Measurements from ENCODE around the gene ZNF3. TPM values are rescaled to one million over a fixed set of nuclear protein-coding genes. Genes with fewer than 3 reads are reported as not detected.

Gene ZNF3
- total RNA-seq, 4 donors from 2014 or later, result 16.4 to 25.9 (median 20.8) TPM

- WGBS, 2 donors, result 92 to 95% methylated on average over 4 of the region's 4 CpGs
- DNase-seq (ENCODE audit: low spot score in 2 of 2), result no peak
- no peak overlapping the region for H3K4me3 ChIP-seq (ENCODE audit: low read depth, poor library complexity, severe bottlenecking)
- no peak for TF ChIP-seq CTCF (IDR thresholded peaks at IDR 0.05)
- no peak for TF ChIP-seq POLR2A (IDR thresholded peaks at IDR 0.05)
- intact Hi-C loops (cut with DNase I; ENCODE audit: low total_unique reads), result no loop called here
Measured at GRCh38 chr7:100063376-100063775, 18.1 kb downstream of the ZNF3 start.

GRCh38 chr7:100061518-100062193, 19.9 kb downstream of the ZNF3 start:
- WGBS, 2 donors, result 94 to 95% methylated on average over 11 of the region's 11 CpGs
- no peak overlapping the region for H3K4me3 ChIP-seq (ENCODE audit: low read depth, poor library complexity, severe bottlenecking)
- no peak for DNase-seq (ENCODE audit: low spot score in 2 of 2)
- TF ChIP-seq CTCF (IDR thresholded peaks at IDR 0.05), result no peak
- TF ChIP-seq POLR2A (IDR thresholded peaks at IDR 0.05), result no peak
- intact Hi-C loops (cut with DNase I; ENCODE audit: low total_unique reads), result no loop called here

GRCh38 chr7:100059251-100059739, 22.2 kb downstream of the ZNF3 start:
- intact Hi-C loops (cut with DNase I; ENCODE audit: low total_unique reads), result loop anchor here (10.0 kb wide), 1 partner anchor 64 kb away; no protein-coding TSS in a partner anchor
- no peak for DNase-seq (ENCODE audit: low spot score in 2 of 2)
- WGBS, 2 donors, result 81 to 87% methylated on average over 5 of the region's 5 CpGs
- no peak overlapping the region for H3K4me3 ChIP-seq (ENCODE audit: low read depth, poor library complexity, severe bottlenecking)
- TF ChIP-seq CTCF (IDR thresholded peaks at IDR 0.05), result no peak
- TF ChIP-seq POLR2A (IDR thresholded peaks at IDR 0.05), result no peak

GRCh38 chr7:100057006-100057405, 24.5 kb downstream of the ZNF3 start:
- WGBS, 2 donors, result 95 to 96% methylated on average over 10 of the region's 10 CpGs
- intact Hi-C loops (cut with DNase I; ENCODE audit: low total_unique reads), result loop anchor here (10.0 kb wide), 1 partner anchor 62 kb away; no protein-coding TSS in a partner anchor
- no peak for TF ChIP-seq POLR2A (IDR thresholded peaks at IDR 0.05)
- TF ChIP-seq CTCF (IDR thresholded peaks at IDR 0.05), result no peak
- DNase-seq (ENCODE audit: low spot score in 2 of 2), result no peak
- no peak overlapping the region for H3K4me3 ChIP-seq (ENCODE audit: low read depth, poor library complexity, severe bottlenecking)

GRCh38 chr7:100053215-100053614, 28.3 kb downstream of the ZNF3 start:
- no peak overlapping the region for H3K4me3 ChIP-seq (ENCODE audit: low read depth, poor library complexity, severe bottlenecking)
- DNase-seq (ENCODE audit: low spot score in 2 of 2), result peak in 1 of 2 donors; percentile 26
- intact Hi-C loops (cut with DNase I; ENCODE audit: low total_unique reads), result loop anchor here (10.0 kb wide), 1 partner anchor 58 kb away; no protein-coding TSS in a partner anchor
- WGBS, 2 donors, result 37 to 59% methylated on average over 3 of the region's 3 CpGs
- TF ChIP-seq CTCF (IDR thresholded peaks at IDR 0.05), result no peak
- no peak for TF ChIP-seq POLR2A (IDR thresholded peaks at IDR 0.05)
